ACC112 (cell line): ENCODE measurements around the gene VPS26A.

Experiments
- H2AFZ ChIP-seq: fragments of 200-600 bp; sonication (generic); one replicate; pipeline ENCODE4 v1.6.0; 2017; ENCODE audit warnings: antibody characterized with exemption, low read length; ENCODE audit not compliant: unreplicated experiment
- H3K27ac ChIP-seq: fragments of 200-600 bp; sonication (generic); 2 replicates; pipeline ENCODE4 v1.5.1; 2014; ENCODE audit warnings: low read depth, mild to moderate bottlenecking, antibody characterized with exemption, low read length, moderate library complexity
- H3K27me3 ChIP-seq: fragments of 200-600 bp; sonication (generic); 2 replicates; pipeline ENCODE4 v1.6.1; 2014; ENCODE audit warnings: mild to moderate bottlenecking, antibody characterized with exemption, low read length, moderate library complexity, mixed read lengths; ENCODE audit not compliant: insufficient read depth
- H3K36me3 ChIP-seq: fragments of 200-600 bp; sonication (generic); 2 replicates; pipeline ENCODE4 v1.6.1; 2016; ENCODE audit warnings: mild to moderate bottlenecking, antibody characterized with exemption, low read length, moderate library complexity, mixed read lengths; ENCODE audit not compliant: insufficient read depth
- H3K4me1 ChIP-seq: fragments of 200-600 bp; sonication (generic); one replicate; pipeline ENCODE4 v1.6.1; 2016; ENCODE audit warnings: low read length, mixed read lengths; ENCODE audit not compliant: insufficient read depth, unreplicated experiment, control insufficient read depth
- H3K4me3 ChIP-seq: fragments of 200-600 bp; sonication (generic); 2 replicates; pipeline ENCODE4 v1.5.1; 2014; ENCODE audit warnings: mild to moderate bottlenecking, low read depth, low read length
- H3K79me2 ChIP-seq: fragments of 200-600 bp; sonication (generic); one replicate; pipeline ENCODE4 v1.6.0; 2016; ENCODE audit warnings: low read length; ENCODE audit not compliant: control insufficient read depth, unreplicated experiment, insufficient read depth

Gene VPS26A

DNA sequence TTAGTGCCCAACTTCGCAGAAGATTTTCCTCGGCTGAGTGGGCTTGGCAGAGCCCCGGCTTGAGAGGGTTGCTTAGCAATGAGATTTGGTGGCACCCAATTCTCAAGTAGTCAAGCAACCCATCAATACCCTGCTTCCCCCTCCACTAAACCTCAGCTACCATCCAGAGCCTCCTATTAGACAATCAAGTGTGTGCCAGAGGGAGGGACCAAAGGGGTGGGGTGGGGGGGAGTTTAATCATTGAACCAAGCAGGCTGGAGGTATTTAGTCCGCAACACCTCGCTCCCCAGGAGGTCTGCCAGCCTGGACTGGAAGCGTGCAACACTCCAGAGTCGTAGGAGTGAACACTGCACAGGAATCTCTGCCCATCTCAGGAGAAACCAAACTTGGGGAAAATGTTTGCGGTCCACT lies 96.1 kb downstream of the VPS26A start, which contains the start of gene HKDC1:
Gene HKDC1 (plus strand): TSS at position 292 of the 411 bp plus-strand sequence. CDS start 104 bp downstream, at position 396.
- Histone ChIP-seq H3K27me3 (no peaks in the 10 kb centered on the region), H3K27ac (no peak within 1 kb of the TSS), H2AFZ (no peak within 1 kb of the TSS), H3K4me1 (peaks cover 37% of the 10 kb centered on the region), H3K36me3 (no peaks in the 10 kb centered on the region), H3K79me2 (no peaks in the 10 kb centered on the region), H3K4me3 (no peak within 1 kb of the TSS)

GRCh38 chr10:69220507-69220906 lies 96.5 kb downstream of the VPS26A start:
- Histone ChIP-seq H3K36me3 (no peaks in the 10 kb centered on the region), H3K4me3 (no peak overlapping the region), H2AFZ (no peak overlapping the region), H3K4me1 (peaks cover 41% of the 10 kb centered on the region), H3K27ac (no peak overlapping the region), H3K27me3 (no peaks in the 10 kb centered on the region), H3K79me2 (no peaks in the 10 kb centered on the region)
